GM12878 (cell line): ENCODE results near the gene MAP2K2.

Source experiments
- CBFB ChIP-seq: IDR thresholded peaks from 2 replicates; pipeline ENCODE4 v1.6.1; 2016; ENCODE audit warnings: antibody characterized with exemption, low read depth
- CHD1 ChIP-seq: IDR thresholded peaks from 2 replicates; pipeline ENCODE4 v1.6.1; 2012; ENCODE audit warnings: low read depth, low read length, improper control_type of control experiment
- CTCF ChIP-seq, 3 experiments: IDR thresholded peaks in 2 of 3; conservative IDR thresholded peaks in 1 of 3; 2 replicates each; pipeline ENCODE4 v1.5.1; 2011; ENCODE audit warnings: low read depth in 3 of 3, low read length in 3 of 3, mild to moderate bottlenecking in 3 of 3, control low read depth in 2 of 3, moderate library complexity in 2 of 3, inconsistent platforms in 1 of 3, mixed read lengths in 1 of 3; ENCODE audit not compliant: control insufficient read depth in 2 of 3, insufficient read depth in 1 of 3; ENCODE audit errors: extremely low read depth in 1 of 3
- EP300 ChIP-seq, 2 experiments: fragments of 150-350 bp in 1 of 2; IDR thresholded peaks; 2 replicates each; pipeline ENCODE4 v1.6.1; 2011 to 2012; ENCODE audit warnings: low read depth in 2 of 2, low read length in 2 of 2, borderline replicate concordance in 1 of 2, improper control_type of control experiment in 1 of 2, inconsistent platforms in 1 of 2; ENCODE audit not compliant: control insufficient read depth in 1 of 2
- ESRRA ChIP-seq: IDR thresholded peaks from 2 replicates; pipeline ENCODE4 v1.6.1; 2012; ENCODE audit warnings: mild to moderate bottlenecking, low read length, improper control_type of control experiment
- EZH2 ChIP-seq: IDR thresholded peaks from 2 replicates; pipeline ENCODE4 v1.6.1; 2012; ENCODE audit warnings: low read depth, mild to moderate bottlenecking, control low read depth, inconsistent platforms, low read length, borderline replicate concordance; ENCODE audit not compliant: control insufficient read depth
- MEF2A ChIP-seq: IDR thresholded peaks from 2 replicates; pipeline ENCODE4 v1.6.1; 2011; ENCODE audit warnings: low read depth, mild to moderate bottlenecking, low read length, moderate library complexity; ENCODE audit not compliant: insufficient read depth

- 0 out of 2 replicates have a peak, but pooled peaks have one; percentile 71 for TF ChIP-seq CHD1
- no peak for TF ChIP-seq ESRRA
- TF ChIP-seq CBFB = no peak
- no peak for TF ChIP-seq CTCF (IDR thresholded peaks at IDR 0.05 in 2 of 3, conservative IDR thresholded peaks at IDR 0.05 in 1 of 3; ENCODE audit: control insufficient read depth in 2 of 3, extremely low read depth in 1 of 3, insufficient read depth in 1 of 3, low read depth in 3 of 3, low read length in 3 of 3)
- TF ChIP-seq EZH2 = no peak
- TF ChIP-seq MEF2A = peak; percentile 73
- TF ChIP-seq EP300 (IDR thresholded peaks at IDR 0.05; ENCODE audit: borderline replicate concordance in 1 of 2, control insufficient read depth in 1 of 2, low read depth in 2 of 2, low read length in 2 of 2) = peak; percentile 63 to 65; a peak in 2 of 4 replicates
These were observed 14.9 kb downstream of the MAP2K2 start for GRCh38 chr19:4108767-4109625.
